GM18526 (cell line): ENCODE results near the gene DGAT2.

Experiments used
- POLR2A ChIP-seq: IDR thresholded peaks from 3 replicates; pipeline ENCODE4 v1.6.1; 2011; ENCODE audit not compliant: insufficient read length; ENCODE audit errors: extremely low read depth

Gene DGAT2

DNA sequence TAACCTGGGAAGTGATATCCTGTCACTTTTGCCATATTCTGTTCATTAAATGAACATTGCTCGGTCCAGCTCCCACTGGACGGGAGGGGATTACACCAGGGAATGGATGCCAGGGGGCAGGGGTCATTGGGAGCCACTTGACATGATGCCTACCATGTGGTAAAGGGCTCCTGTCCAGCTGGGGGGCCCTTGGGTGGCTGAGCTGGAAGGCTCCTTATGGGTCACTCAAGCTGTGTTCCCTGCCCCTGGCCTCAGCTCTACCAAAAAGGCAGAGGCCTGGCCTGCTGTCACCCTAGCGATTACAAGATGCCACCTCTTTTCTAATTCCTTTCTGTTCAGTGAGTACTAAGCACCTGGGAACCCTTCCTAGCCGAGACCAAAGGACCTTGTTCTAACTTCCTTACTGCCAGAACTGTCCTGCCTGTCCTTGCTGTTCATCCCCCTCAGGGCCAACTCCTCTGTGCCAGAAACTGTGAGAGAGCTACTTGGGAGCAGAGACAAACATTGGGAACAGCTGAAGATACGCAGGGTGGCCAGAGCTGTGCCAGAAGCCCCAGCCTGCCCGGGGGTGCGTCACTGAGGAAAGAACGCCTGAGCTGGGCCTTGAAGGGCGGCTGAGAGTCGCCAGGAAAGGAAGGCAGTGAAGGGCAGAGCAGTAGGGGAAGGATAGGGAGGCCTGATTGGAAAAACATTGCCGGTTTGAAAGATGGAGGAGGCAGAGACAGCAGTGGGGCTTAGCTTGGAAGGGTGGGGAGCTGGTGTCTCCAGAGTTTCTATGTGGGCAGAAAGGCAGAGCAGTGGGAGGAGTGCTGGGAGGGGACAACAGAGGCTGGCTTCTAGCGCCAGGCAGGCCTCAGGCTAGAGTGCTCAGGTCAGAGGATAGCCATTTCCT, 33.7 kb downstream of the DGAT2 start:
- TF ChIP-seq POLR2A: no peak

DNA sequence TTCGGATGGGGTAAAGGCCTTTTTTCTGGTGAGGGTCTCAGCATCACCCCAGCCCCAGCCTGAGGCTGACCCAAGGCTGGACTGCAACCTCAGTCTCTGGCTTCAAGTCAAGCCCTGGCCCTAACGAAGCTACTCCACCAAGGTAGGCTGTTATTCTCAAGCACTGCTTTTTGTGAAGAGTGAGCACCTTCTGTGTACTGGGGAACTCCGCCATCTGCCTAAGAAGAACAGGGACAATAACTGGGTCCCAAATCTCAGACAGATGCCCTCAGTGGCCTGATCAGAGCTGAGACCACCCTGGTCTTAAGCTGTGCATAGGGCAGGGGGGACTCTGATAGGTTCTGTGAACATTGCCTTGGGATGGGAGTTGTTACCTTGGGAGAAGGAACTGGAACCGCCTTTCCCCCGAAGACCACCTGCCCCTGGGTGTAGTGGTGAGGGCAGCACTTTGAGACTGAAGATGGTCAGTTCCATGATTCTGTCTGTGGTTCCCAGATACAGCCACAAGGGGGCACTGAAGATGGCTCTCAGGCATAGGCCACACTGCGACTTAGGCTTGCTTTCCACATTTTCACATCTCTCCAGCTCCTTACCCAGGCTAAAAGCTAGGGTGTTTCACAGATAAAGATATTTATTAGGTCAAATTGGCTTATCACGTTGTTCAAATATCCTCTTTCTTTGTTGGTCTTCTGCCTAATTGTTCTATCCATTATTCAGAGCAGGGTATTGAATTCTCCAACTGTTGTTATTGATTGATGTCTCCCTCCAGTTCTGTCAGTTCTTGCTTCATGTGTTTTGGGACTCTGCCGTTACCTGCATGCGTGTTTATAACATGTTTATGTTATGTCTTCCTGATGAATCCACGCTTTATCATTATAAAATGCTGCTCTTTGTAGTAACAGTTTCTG, 34.6 kb downstream of the DGAT2 start:
- no peak for TF ChIP-seq POLR2A

DNA sequence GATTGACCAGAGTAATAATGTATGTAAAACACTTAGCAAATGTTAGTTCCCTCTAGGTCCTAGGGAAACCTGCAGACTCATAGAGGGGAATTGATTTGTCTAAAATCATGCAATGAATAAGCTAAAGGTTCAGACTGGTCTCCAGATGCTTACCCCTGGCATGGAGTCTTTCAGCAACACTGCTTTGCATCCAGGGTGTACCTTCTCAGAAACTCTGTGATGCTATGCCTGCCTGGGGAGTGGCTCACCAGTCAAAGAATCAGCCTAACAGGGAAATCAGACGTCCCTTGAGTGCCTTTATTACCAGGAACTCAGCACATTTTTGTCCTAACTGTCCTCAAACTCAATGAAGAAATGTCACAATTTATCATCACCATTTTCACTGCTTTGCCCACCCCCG, 40.5 kb downstream of the DGAT2 start:
- TF ChIP-seq POLR2A: no peak

DNA sequence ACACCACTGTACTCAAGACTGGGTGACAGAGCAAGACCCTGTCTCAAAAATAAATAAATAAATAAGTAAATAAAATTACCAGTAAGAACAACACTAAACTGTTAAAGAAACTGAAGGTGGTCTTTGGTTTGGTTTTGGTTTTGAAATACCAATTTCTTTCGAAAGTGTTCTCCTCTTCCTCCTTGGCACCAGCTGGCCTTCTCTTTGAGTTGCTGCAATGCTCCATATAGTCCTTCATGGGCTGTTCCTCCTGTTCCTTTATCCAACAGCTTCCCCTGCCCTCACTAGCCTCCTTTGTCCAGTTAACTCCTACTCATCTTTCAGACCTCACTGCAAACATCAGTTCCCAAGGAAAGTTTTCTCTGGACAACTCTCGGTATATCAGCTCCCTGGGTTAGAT, 41.4 kb downstream of the DGAT2 start:
- no peak for TF ChIP-seq POLR2A

DNA sequence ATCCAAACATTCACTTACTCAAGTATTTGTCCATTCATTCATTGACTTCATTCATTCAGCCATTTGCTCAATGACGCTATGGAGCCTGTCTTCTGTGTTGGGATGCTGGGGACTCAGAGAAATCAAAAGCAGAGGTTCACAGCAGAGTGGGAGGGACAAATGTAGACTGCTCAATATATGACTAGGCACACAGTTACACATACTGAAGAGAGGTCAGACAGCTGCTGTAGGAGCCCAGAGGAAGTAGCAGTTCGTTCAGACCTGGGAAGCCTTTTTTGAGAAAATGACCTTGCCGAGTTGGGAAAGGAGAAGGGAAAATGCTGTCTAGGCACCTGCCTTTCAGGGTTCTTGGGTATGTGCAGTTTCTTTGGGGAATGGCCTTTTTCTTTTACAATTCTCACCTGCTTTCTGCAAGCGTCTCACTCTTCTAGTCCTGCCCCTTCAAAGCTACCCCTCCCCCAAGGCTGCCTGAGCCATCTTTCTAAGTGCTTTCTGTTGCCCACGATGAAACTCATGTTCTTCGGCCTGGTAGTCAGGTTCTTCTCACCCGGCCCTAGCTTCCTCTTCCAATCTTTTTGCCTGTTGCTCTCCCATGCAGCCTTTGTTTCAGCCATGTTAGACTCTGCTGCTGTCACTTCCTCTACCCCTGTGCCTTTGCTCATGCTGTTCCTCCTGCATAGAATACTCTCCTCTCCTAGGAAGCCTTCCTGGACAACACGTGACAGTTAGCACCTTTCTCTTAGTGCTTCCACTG, 42.2 kb downstream of the DGAT2 start:
- TF ChIP-seq POLR2A: peak; percentile 19

DNA sequence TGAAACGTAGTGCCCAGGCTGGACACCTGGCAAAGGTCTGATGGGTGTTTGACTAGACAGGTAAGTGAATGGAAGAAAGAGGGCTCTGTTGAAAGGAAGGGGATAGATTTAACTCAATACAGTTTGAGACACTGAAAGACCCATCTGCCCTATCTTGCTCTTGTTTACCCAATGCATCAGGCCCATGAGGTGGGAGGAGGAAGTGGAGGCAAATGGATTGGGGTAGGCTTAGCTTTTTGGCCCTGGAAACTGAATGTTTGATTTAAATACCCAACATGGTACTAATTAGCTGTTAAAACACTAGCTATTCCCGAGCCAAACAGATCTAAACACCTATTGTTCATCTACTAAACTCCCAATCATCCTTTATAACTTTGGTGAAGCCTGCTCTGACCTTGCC, 42.9 kb downstream of the DGAT2 start:
- no peak for TF ChIP-seq POLR2A

DNA sequence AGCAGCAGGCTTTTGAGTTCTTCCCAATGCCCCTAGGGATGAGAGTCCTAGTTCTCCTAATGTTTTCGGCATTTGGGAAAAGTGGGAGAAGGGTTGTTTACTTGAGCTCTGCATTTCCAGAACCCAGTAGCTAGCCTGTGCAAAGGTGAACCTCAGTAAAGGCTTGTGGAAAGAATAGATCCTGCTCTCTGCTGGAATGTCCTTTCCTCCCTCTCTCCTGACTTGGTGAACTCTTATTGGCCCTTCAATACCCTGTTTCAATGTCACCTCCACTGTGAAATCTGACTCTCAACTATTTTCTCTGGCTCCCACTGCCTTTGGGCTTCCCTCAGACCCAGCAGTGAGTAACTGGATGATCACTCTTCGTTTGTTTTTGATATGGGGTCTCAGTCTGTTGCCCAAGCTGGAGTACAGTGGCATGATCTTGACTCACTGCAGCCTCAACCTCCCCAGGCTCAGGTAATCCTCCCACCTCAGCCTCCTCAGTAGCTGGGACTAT, 44.0 kb downstream of the DGAT2 start:
- no peak for TF ChIP-seq POLR2A

DNA sequence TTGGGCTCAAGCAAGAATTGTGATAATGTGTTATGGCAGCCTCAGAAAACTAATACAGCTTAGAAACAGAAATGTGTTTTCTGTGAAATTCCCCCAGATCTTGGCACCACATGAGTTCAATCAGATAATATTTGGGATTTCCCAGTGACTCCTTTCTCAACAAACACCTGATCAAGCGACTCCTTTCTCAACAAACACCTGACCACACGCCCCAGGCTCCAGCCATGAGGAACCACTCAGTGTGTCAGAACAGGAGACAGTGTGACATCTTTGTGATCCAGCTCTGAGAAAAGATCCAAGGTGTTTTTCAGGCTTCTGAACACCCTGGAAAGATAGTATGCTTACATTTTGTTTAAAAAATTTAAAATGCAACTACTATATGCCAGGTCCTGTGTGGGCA, 44.5 kb downstream of the DGAT2 start:
- TF ChIP-seq POLR2A: no peak

DNA sequence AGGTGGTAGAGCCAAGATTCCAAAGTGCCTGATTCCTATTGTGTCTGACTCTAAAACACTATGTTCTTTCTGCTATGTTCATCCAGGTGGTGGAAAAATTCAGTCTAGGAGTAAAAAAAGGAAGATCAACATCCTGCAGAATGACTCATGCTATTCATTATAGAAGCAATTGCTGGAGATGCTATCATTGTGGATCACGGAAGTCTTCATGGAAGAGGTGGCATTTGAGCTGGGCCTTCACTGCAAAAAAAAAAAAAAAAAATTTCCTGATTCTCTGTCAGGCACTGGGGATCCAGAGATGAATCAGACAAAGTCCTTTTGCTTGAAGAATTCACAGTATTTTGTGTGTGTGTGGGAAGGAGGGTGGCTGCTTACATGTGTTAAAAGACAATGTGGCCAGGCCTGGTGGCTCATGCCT, 45.1 kb downstream of the DGAT2 start:
- TF ChIP-seq POLR2A: no peak

DNA sequence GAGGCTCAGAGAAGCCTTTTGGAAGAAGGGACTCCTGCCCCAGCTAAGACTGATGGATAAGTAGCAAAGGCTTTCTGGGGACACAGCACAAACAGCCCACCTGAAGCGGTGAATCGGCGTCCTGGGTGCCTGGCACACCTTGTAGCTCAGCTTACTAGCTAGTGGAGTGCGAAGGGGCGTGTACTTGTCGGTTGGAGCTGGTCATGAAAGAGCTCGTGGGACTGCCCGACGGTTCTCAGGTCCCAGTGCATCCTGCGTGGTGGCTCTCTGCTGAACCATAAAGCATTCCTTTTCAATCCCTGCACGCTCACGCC, 45.7 kb downstream of the DGAT2 start:
- no peak for TF ChIP-seq POLR2A

DNA sequence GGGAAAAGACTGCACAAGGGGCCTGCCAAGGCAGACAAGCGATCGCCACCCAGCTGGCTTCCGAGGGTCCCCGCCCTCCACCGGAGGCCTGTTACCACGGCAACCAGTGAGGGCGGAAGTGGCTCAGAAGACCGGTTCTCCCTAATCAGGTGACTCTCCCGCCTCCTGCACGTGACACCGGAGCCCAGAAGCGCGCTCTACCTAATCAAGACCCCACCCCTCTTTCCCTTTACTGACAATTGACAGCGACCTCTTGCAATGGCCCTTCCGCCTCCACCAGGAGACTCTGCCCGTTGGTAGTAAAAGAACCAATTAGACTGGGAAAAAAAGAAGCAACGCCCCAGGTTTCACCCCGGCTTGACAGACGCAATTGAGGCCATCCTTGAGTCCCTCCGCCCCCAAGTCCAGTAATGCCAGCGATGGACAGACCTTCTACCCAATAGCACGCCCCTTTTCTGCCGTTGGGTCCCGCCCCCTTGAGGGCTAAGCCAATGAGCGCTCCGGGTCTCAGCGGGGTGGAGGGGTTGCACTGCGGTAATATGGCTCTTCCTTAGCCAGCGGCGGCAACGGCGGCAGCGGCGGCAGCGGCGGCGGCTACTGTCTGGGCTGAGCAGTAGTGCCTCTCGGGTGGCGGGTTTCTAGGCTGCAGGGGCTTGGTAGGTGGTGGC, 46.2 kb downstream of the DGAT2 start, which contains the start of gene UVRAG:
UVRAG (plus strand) TSS at position 534 of the 668 bp plus-strand sequence. CDS start 198 bp downstream, outside the sequence.
- peak; percentile 82 for TF ChIP-seq POLR2A

DNA sequence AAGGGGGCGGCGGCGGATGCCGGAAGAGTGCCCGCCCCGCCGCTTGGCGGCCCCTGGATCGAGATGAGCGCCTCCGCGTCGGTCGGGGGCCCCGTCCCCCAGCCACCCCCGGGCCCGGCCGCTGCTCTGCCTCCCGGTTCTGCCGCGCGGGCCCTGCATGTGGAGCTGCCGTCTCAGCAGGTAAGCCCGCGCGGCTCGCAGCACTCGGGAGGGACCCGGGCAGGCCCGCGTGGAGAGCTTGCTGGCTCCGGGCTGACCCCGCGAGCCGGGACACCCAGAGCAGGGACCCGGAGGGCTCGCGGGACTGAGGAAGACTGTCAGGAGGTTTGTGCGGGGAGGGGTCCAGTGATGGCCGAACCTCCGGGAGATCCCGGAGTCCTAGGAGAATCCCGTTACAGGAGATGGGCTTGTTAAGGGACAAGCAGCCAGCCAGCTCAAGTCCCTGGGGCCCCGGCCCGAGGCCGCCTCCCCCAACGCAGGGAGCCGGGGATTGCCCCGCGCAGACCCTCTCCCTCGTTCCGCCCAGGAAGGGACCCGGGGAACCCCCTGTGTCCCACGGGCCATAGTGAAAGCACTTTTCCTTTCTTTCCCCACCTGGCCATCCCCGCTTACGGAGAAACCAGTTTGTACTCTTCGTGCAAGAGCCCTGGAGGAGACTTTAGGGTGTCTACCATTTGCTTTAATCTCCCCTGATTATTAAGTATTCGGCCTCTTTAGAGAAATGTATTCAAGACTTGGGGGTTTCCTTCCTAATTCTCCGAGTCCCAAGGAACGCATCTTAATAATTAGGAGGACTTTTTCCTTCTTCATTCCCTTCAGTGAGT, 47.0 kb downstream of the DGAT2 start:
- no peak for TF ChIP-seq POLR2A

DNA sequence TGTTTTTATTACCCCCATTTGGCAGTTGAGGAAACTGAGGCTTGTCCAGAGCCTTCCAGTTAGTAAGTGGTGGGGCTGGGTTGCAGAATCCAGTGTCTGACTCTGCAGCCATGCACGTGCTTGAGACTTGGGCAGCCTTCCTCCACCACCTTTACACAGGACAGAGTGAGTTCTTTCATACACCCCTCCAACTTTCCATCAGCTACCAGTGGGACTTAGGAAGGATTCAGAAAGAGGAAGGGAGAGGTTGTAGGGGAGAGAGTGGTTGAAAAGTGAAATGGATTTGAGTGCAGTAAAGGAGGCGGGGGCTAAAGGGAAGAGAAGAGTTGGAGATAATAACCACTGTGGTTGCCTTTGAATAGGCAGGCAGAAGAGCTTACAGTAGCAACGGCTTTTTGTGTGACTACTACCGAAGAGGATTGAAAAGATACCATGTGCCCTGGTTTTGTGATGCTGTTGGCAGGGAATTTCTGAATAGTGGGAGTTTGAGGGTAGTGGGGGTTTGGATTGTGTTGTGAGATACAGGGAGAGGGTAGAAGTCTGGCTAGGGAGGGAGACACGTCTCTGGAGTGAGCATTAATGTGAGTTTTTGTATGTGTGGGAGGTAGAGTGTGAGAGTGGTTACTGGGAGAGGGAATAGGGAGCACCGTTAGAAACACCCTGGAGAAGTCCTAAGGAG, 48.1 kb downstream of the DGAT2 start:
- no peak for TF ChIP-seq POLR2A
